ENCODE measurements around the gene TBCD. TPM values are rescaled to one million over a fixed set of nuclear protein-coding genes. Genes with fewer than 3 reads are reported as not detected.

Gene TBCD
- polyA plus RNA-seq, 1 donor from 2014 or later: 67.2 TPM

DNA sequence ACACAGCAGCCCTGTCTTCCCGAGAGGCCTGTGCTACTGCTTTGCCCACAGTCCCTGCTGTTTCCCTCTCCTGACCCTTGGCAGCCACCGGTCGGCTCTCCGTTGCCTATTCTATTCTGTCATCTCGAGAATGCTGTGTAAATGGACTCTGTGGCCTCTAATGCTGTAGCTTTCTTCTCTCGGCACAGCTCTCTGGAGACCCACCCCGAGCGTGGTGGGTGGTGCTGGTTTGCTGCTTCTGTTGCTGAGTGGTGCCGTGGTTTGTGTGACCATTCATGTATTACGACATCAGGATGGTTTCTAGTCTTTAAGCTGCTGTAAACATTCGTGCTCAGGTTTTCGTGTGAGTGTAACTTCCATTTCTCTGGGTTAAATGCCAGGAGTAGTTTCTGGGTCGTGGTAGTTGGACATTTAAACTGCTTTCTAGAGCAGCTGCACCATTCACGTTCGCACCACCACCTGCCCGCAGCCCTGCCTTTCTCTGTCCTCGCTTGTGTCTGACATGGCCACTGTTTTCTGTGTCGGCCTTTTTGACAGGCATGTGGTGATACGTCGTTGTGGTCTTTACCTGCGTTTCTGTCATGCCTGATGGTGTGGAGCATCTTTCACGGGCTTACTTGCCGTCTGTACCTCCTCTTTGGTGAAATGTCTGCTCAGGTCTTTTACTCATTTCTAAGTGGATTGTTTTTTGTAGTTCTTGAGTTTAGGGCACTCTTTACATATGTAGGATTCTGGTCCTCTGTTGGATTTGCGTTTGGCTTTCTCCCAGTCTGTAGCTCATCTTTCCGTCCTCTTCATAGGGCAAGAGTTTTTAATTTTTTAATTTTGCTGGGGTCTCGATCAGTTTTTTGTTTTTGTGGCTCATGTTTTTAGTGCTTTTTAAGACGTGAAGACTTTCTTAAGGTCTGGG lies 135.6 kb downstream of the TBCD start:
- Histone ChIP-seq H3K27me3 (ENCODE audit: insufficient read depth, low read depth, low read length) (no peaks in the 10 kb centered on the region), H3K79me2 (replicated peaks; ENCODE audit: insufficient read depth, low read length) (no peaks in the 10 kb centered on the region), H3K9me2 (ENCODE audit: insufficient read depth, low read length) (no peaks in the 10 kb centered on the region), H3K9ac (ENCODE audit: low read length) (no peak overlapping the region), H3K9me3 (ENCODE audit: low read length) (no peaks in the 10 kb centered on the region), H3K27ac (ENCODE audit: low read length) (no peak overlapping the region), H2AFZ (ENCODE audit: low read depth, low read length) (no peak overlapping the region), H4K20me1 (ENCODE audit: insufficient read depth) (no peaks in the 10 kb centered on the region), H3K4me2 (ENCODE audit: low read length) (no peak overlapping the region), H3F3A (ENCODE audit: insufficient read depth, low read length, poor library complexity, severe bottlenecking) (no peaks in the 10 kb centered on the region), H3K4me3 (ENCODE audit: low read length) (no peak overlapping the region), H3K36me3 (ENCODE audit: insufficient read depth, low read length) (no peaks in the 10 kb centered on the region)
- no peak for TF ChIP-seq SMC3 (conservative IDR thresholded peaks at IDR 0.05; ENCODE audit: poor library complexity)
- TF ChIP-seq TAF1 (IDR thresholded peaks at IDR 0.05; ENCODE audit: low read depth): no peak
- TF ChIP-seq EP300 (conservative IDR thresholded peaks at IDR 0.05; ENCODE audit: poor library complexity, severe bottlenecking): no peak
- TF ChIP-seq MXI1 (conservative IDR thresholded peaks at IDR 0.05; ENCODE audit: poor library complexity, severe bottlenecking): no peak
- TF ChIP-seq, protein P1, sequence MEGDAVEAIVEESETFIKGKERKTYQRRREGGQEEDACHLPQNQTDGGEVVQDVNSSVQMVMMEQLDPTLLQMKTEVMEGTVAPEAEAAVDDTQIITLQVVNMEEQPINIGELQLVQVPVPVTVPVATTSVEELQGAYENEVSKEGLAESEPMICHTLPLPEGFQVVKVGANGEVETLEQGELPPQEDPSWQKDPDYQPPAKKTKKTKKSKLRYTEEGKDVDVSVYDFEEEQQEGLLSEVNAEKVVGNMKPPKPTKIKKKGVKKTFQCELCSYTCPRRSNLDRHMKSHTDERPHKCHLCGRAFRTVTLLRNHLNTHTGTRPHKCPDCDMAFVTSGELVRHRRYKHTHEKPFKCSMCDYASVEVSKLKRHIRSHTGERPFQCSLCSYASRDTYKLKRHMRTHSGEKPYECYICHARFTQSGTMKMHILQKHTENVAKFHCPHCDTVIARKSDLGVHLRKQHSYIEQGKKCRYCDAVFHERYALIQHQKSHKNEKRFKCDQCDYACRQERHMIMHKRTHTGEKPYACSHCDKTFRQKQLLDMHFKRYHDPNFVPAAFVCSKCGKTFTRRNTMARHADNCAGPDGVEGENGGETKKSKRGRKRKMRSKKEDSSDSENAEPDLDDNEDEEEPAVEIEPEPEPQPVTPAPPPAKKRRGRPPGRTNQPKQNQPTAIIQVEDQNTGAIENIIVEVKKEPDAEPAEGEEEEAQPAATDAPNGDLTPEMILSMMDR (IDR thresholded peaks at IDR 0.05; ENCODE audit: poor library complexity, severe bottlenecking): no peak
- no peak for TF ChIP-seq EZH2 (IDR thresholded peaks at IDR 0.05; ENCODE audit: borderline replicate concordance, insufficient read depth, low read length, poor library complexity, severe bottlenecking)
- TF ChIP-seq REST (IDR thresholded peaks at IDR 0.05; ENCODE audit: borderline replicate concordance): no peak
- no peak for TF ChIP-seq POLR2AphosphoS5 (IDR thresholded peaks at IDR 0.05)
- no peak for TF ChIP-seq RAD21 (conservative IDR thresholded peaks at IDR 0.05)

DNA sequence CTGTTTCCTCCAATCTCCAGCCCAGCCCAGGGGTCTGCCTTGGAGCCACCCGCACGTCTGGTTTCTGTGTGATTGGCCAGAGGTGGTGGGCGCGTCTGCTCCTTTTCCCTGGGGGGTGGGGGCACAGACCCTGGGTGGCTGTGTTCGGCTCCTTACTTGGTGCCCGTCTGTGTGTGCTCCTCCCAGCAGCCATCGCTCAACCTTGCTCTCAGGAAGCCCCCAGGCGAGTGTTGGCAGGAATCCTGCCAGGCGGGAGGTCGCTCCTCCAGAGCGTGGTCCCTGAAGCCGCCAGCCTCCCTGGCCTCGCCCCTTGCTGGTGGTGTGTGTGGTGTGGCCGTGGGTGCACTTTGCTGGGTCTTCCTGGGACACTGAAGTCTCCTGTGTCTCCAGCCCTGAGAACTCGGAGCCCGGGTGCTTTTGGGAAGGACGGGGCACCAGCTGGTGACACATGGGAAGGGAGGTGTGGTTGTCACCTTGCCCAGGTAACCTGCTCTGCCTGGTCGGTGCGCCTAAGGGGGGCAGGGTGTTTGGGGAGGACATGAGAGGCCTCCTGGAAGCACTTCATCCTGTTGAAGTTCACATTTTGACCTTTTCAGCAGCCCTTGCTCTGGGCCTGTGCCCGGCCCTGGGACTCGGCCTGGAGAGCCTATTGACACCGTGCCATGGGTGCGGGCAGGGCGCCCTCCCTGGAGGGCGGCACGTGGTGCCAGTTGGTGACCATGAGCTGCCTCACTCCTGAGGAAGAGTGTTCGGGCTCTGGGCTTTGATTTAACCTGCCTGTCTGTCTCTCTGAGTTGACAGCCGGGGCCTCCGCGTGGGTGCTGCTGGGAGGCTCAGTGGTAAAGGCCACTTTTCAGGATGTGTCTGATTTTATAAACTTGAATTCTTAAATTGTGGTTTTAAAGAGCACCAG lies 137.0 kb downstream of the TBCD start:
- Histone ChIP-seq H4K20me1 (ENCODE audit: insufficient read depth) (no peaks in the 10 kb centered on the region), H3K36me3 (ENCODE audit: insufficient read depth, low read length) (no peaks in the 10 kb centered on the region), H3K9me3 (ENCODE audit: low read length) (no peaks in the 10 kb centered on the region), H3K4me3 (ENCODE audit: low read length) (no peak overlapping the region), H3K4me2 (ENCODE audit: low read length) (no peak overlapping the region), H3F3A (ENCODE audit: insufficient read depth, low read length, poor library complexity, severe bottlenecking) (no peaks in the 10 kb centered on the region), H3K79me2 (replicated peaks; ENCODE audit: insufficient read depth, low read length) (no peaks in the 10 kb centered on the region), H3K9me2 (ENCODE audit: insufficient read depth, low read length) (no peaks in the 10 kb centered on the region), H3K27me3 (ENCODE audit: insufficient read depth, low read depth, low read length) (no peaks in the 10 kb centered on the region), H3K9ac (ENCODE audit: low read length) (no peak overlapping the region), H2AFZ (ENCODE audit: low read depth, low read length) (no peak overlapping the region), H3K27ac (ENCODE audit: low read length) (no peak overlapping the region)
- TF ChIP-seq SMC3 (conservative IDR thresholded peaks at IDR 0.05; ENCODE audit: poor library complexity) (no peak), EP300 (conservative IDR thresholded peaks at IDR 0.05; ENCODE audit: poor library complexity, severe bottlenecking) (no peak), REST (IDR thresholded peaks at IDR 0.05; ENCODE audit: borderline replicate concordance) (no peak), MXI1 (conservative IDR thresholded peaks at IDR 0.05; ENCODE audit: poor library complexity, severe bottlenecking) (no peak), EZH2 (IDR thresholded peaks at IDR 0.05; ENCODE audit: borderline replicate concordance, insufficient read depth, low read length, poor library complexity, severe bottlenecking) (no peak), RAD21 (conservative IDR thresholded peaks at IDR 0.05) (no peak), POLR2AphosphoS5 (IDR thresholded peaks at IDR 0.05) (no peak), TAF1 (IDR thresholded peaks at IDR 0.05; ENCODE audit: low read depth) (no peak)
- TF ChIP-seq, protein P1 (IDR thresholded peaks at IDR 0.05; ENCODE audit: poor library complexity, severe bottlenecking): no peak

Data from neural cell (in vitro differentiated cells).